ENCODE measurements around the gene ILK. TPM values are rescaled to one million over a fixed set of nuclear protein-coding genes. Genes with fewer than 3 reads are reported as not detected.

The ILK gene
- total and polyA plus RNA-seq, 9 donors, result 79.8 to 337 (median 140) TPM

GRCh38 chr11:6607190-6607795, 3.7 kb downstream of the ILK start:
- peak overlapping the region in 1 of 2 donors; percentile 86 for H3K27ac ChIP-seq
- peak overlapping the region; percentile 14 for H3K4me3 ChIP-seq
- intact Hi-C loops (cut with DNase I), result loop anchor here (5.0 to 10.0 kb wide), 4 partner anchors 78 to 370 kb away; partner anchors contain the start of genes CNGA4 (in 1 of the 4), MRPL17 (in 1 of the 4) and TRIM3 (in 1 of the 4)
- no peaks in the 10 kb centered on the region for H3K9me3 ChIP-seq
- TF ChIP-seq EP300 (IDR thresholded peaks at IDR 0.05) (no peak), POLR2A (IDR thresholded peaks at IDR 0.05) (no peak)
- TF ChIP-seq, protein P1, sequence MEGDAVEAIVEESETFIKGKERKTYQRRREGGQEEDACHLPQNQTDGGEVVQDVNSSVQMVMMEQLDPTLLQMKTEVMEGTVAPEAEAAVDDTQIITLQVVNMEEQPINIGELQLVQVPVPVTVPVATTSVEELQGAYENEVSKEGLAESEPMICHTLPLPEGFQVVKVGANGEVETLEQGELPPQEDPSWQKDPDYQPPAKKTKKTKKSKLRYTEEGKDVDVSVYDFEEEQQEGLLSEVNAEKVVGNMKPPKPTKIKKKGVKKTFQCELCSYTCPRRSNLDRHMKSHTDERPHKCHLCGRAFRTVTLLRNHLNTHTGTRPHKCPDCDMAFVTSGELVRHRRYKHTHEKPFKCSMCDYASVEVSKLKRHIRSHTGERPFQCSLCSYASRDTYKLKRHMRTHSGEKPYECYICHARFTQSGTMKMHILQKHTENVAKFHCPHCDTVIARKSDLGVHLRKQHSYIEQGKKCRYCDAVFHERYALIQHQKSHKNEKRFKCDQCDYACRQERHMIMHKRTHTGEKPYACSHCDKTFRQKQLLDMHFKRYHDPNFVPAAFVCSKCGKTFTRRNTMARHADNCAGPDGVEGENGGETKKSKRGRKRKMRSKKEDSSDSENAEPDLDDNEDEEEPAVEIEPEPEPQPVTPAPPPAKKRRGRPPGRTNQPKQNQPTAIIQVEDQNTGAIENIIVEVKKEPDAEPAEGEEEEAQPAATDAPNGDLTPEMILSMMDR (IDR thresholded peaks at IDR 0.05), result no peak
- H3K27me3 ChIP-seq, result no peaks in the 10 kb centered on the region
- no peak for DNase-seq
- H3K4me1 ChIP-seq (ENCODE audit: insufficient read depth), result peaks cover 16% of the 10 kb centered on the region
- H3K36me3 ChIP-seq, result no peaks in the 10 kb centered on the region

- TF ChIP-seq, protein P1 (IDR thresholded peaks at IDR 0.05), result no peak
- no peak for TF ChIP-seq EP300 (IDR thresholded peaks at IDR 0.05)
- no peak for TF ChIP-seq POLR2A (IDR thresholded peaks at IDR 0.05)
- Histone ChIP-seq H3K27ac (peak overlapping the region in 1 of 2 donors; percentile 86), H3K4me3 (no peak overlapping the region), H3K36me3 (no peaks in the 10 kb centered on the region), H3K9me3 (no peaks in the 10 kb centered on the region), H3K4me1 (ENCODE audit: insufficient read depth) (peaks cover 13% of the 10 kb centered on the region), H3K27me3 (no peaks in the 10 kb centered on the region)
- intact Hi-C loops (cut with DNase I), result loop anchor here (5.0 to 10.0 kb wide), 4 partner anchors 77 to 371 kb away; partner anchors contain the start of genes CNGA4 (in 1 of the 4), MRPL17 (in 1 of the 4) and TRIM3 (in 1 of the 4)
- peak in 2 of 5 donors; percentile 8 to 42 for DNase-seq
- 80 to 87% (median 85%) methylated on average over 9 of the region's 9 CpGs for WGBS, 3 donors
These were observed 4.4 kb downstream of the ILK start for GRCh38 chr11:6608011-6608410.

- H3K4me1 ChIP-seq (ENCODE audit: insufficient read depth), result peaks cover 13% of the 10 kb centered on the region
- H3K4me3 ChIP-seq, result no peak overlapping the region
- WGBS, 3 donors, result 71 to 78% (median 77%) methylated on average over 14 of the region's 14 CpGs
These were observed 5.3 kb downstream of the ILK start for GRCh38 chr11:6608726-6609501.

DNA sequence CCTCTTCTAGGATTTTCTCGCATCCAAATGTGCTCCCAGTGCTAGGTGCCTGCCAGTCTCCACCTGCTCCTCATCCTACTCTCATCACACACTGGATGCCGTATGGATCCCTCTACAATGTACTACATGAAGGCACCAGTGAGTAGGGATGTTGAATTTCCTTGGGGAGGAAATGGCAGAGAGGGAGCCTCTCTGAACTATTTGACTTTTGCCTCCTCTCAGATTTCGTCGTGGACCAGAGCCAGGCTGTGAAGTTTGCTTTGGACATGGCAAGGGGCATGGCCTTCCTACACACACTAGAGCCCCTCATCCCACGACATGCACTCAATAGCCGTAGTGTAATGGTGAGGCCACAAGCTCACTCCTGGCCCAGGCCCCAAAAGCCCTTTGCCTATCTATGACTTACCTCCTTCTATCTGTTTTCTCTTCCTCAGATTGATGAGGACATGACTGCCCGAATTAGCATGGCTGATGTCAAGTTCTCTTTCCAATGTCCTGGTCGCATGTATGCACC, 6.0 kb downstream of the ILK start:
- TF ChIP-seq, protein P1 (IDR thresholded peaks at IDR 0.05), result no peak
- TF ChIP-seq POLR2A (IDR thresholded peaks at IDR 0.05) (no peak), EP300 (IDR thresholded peaks at IDR 0.05) (no peak)
- H3K9me3 ChIP-seq, result no peaks in the 10 kb centered on the region
- H3K27me3 ChIP-seq, result no peaks in the 10 kb centered on the region
- WGBS, 3 donors, result 66 to 80% (median 76%) methylated on average over 8 of the region's 8 CpGs
- H3K4me3 ChIP-seq, result no peak overlapping the region
- H3K4me1 ChIP-seq (ENCODE audit: insufficient read depth), result peaks cover 13% of the 10 kb centered on the region
- H3K36me3 ChIP-seq, result no peaks in the 10 kb centered on the region
- intact Hi-C loops (cut with DNase I), result loop anchor here (5.0 to 10.0 kb wide), 4 partner anchors 75 to 372 kb away; partner anchors contain the start of genes CNGA4 (in 1 of the 4), MRPL17 (in 1 of the 4) and TRIM3 (in 1 of the 4)
- H3K27ac ChIP-seq, result no peak overlapping the region
- DNase-seq, result peak in 2 of 5 donors; percentile 8 to 38

More at GRCh38 chr11:6608726-6609501, 5.3 kb downstream of the ILK start:
- Histone ChIP-seq H3K27me3 (no peaks in the 10 kb centered on the region), H3K27ac (no peak overlapping the region), H3K9me3 (no peaks in the 10 kb centered on the region), H3K36me3 (no peaks in the 10 kb centered on the region)
- TF ChIP-seq POLR2A (IDR thresholded peaks at IDR 0.05) (no peak), EP300 (IDR thresholded peaks at IDR 0.05) (no peak)
- TF ChIP-seq, protein P1 (IDR thresholded peaks at IDR 0.05), result no peak
- DNase-seq, result peak in 1 of 5 donors; percentile 6
- intact Hi-C loops (cut with DNase I), result loop anchor here (5.0 to 10.0 kb wide), 4 partner anchors 76 to 372 kb away; partner anchors contain the start of genes CNGA4 (in 1 of the 4), MRPL17 (in 1 of the 4) and TRIM3 (in 1 of the 4)
